Thyroid gland (tissue), 4 donors: ENCODE data around the gene DCDC1.

Experiments
- POLR2A ChIP-seq, 2 donors: fragments of 450-650 bp; IDR thresholded peaks; one replicate each; pipeline ENCODE4 v1.6.1; 2017; ENCODE audit warnings: antibody characterized with exemption in 2 of 2, mild to moderate bottlenecking in 2 of 2, moderate library complexity in 1 of 2
- TF ChIP-seq, protein P1 (sequence below), 6 experiments: fragments of 200-600 bp in 3 of 6; fragments of 450-650 bp in 3 of 6; sonication (generic) in 3 of 6; IDR thresholded peaks; one replicate each; pipeline ENCODE4 v1.5.1; 2016 to 2019; ENCODE audit warnings: antibody characterized with exemption in 6 of 6, mild to moderate bottlenecking in 2 of 6, inconsistent platforms in 1 of 6, moderate library complexity in 1 of 6

DNA sequence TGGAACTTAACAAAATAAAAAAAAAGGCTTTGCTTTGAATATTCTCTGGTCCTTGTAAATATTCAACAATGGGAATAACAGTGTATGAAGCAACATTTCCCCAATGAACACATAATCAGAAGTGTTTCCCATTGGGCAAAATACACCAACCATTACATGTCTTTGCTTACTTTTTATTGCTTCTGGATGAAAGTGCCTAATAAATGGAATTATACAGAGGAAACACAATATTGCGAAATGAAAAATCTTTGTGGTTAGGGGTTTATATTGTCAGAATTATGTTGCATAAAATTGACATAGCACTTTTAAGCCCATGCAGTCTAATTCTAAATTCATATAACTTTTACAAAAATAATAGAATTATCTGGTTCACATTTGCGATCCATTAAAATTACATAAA is 386.4 kb downstream of the DCDC1 start:
- TF ChIP-seq, protein P1, sequence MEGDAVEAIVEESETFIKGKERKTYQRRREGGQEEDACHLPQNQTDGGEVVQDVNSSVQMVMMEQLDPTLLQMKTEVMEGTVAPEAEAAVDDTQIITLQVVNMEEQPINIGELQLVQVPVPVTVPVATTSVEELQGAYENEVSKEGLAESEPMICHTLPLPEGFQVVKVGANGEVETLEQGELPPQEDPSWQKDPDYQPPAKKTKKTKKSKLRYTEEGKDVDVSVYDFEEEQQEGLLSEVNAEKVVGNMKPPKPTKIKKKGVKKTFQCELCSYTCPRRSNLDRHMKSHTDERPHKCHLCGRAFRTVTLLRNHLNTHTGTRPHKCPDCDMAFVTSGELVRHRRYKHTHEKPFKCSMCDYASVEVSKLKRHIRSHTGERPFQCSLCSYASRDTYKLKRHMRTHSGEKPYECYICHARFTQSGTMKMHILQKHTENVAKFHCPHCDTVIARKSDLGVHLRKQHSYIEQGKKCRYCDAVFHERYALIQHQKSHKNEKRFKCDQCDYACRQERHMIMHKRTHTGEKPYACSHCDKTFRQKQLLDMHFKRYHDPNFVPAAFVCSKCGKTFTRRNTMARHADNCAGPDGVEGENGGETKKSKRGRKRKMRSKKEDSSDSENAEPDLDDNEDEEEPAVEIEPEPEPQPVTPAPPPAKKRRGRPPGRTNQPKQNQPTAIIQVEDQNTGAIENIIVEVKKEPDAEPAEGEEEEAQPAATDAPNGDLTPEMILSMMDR (IDR thresholded peaks at IDR 0.05): no peak
- TF ChIP-seq POLR2A (IDR thresholded peaks at IDR 0.05): no peak
